WTC11 (cell line): Measurements from ENCODE around the gene TMEM54. TPM values are rescaled to one million over a fixed set of nuclear protein-coding genes. Genes with fewer than 3 reads are reported as not detected.

Experiments
- ATAC-seq: fragments of 200-7000 bp; cut with Tn5 transposase; 2 replicates; pipeline ENCODE4 v1.10.0; 2021; ENCODE audit warnings: mild to moderate bottlenecking, moderate library complexity
- CTCF ChIA-PET: fragments of 300-600 bp; sonication (Branson Sonifier 250); formaldehyde crosslinking; loops from one replicate; lab custom pipeline; 2021; ENCODE audit warnings: antibody characterized with exemption; lab: Charles Lee
- POLR2A ChIA-PET: fragments of 350-600 bp; sonication (Branson Sonifier 250); formaldehyde crosslinking; loops from one replicate; lab custom pipeline; 2021; ENCODE audit warnings: antibody characterized with exemption; lab: Charles Lee
- DNase-seq: peaks from one replicate; pipeline ENCODE4 v3.0.0; 2021; ENCODE audit warnings: low spot score
- H3K27ac Mint-ChIP-seq: 2 replicates; pipeline ENCODE4 v1.8.0; 2021; ENCODE audit warnings: mixed read lengths
- H3K27me3 Mint-ChIP-seq: 2 replicates; pipeline ENCODE4 v1.8.0; 2021; ENCODE audit warnings: low read depth, mild to moderate bottlenecking, moderate library complexity, mixed read lengths
- H3K36me3 Mint-ChIP-seq: 2 replicates; pipeline ENCODE4 v1.8.0; 2021; ENCODE audit warnings: mixed read lengths
- H3K4me1 Mint-ChIP-seq: 2 replicates; pipeline ENCODE4 v1.8.0; 2022; ENCODE audit warnings: mixed read lengths
- H3K4me3 Mint-ChIP-seq: 2 replicates; pipeline ENCODE4 v1.8.0; 2021; ENCODE audit warnings: mild to moderate bottlenecking, moderate library complexity, mixed read lengths
- H3K9me3 Mint-ChIP-seq: 2 replicates; pipeline ENCODE4 v1.8.0; 2021; ENCODE audit warnings: mixed read lengths
- ELF4 ChIP-seq: sonication (generic); formaldehyde crosslinking; IDR thresholded peaks from 2 replicates; pipeline ENCODE4 v1.8.1; 2022; ENCODE audit warnings: low read depth, mild to moderate bottlenecking, moderate library complexity, missing genetic modification reagents
- EMX1 ChIP-seq: fragments of 250-450 bp; sonication (Bioruptor Pico); IDR thresholded peaks from 2 replicates; pipeline ENCODE4 v1.8.0; 2021; ENCODE audit warnings: mild to moderate bottlenecking
- FOXJ3 ChIP-seq: sonication (generic); formaldehyde crosslinking; IDR thresholded peaks from 2 replicates; pipeline ENCODE4 v1.9.0; 2021; ENCODE audit warnings: missing genetic modification reagents, mild to moderate bottlenecking, borderline replicate concordance
- GRHL2 ChIP-seq: fragments of 250-450 bp; sonication (Bioruptor Pico); IDR thresholded peaks from 2 replicates; pipeline ENCODE4 v1.8.0; 2022; ENCODE audit warnings: mild to moderate bottlenecking, moderate library complexity; ENCODE audit not compliant: insufficient replicate concordance, severe bottlenecking
- JUN ChIP-seq: sonication (generic); formaldehyde crosslinking; IDR thresholded peaks from 2 replicates; pipeline ENCODE4 v1.8.0; 2023; ENCODE audit warnings: mild to moderate bottlenecking, missing genetic modification reagents
- MAX ChIP-seq: sonication (generic); formaldehyde crosslinking; IDR thresholded peaks from 2 replicates; pipeline ENCODE4 v1.8.0; 2022; ENCODE audit warnings: mild to moderate bottlenecking, missing genetic modification reagents
- MLX ChIP-seq: sonication (generic); formaldehyde crosslinking; IDR thresholded peaks from 2 replicates; pipeline ENCODE4 v1.8.1; 2023; ENCODE audit warnings: mild to moderate bottlenecking, missing genetic modification reagents, moderate library complexity
- NFE2L1 ChIP-seq: sonication (generic); formaldehyde crosslinking; IDR thresholded peaks from 2 replicates; pipeline ENCODE4 v1.8.1; 2023; ENCODE audit warnings: missing genetic modification reagents
- NFYB ChIP-seq: sonication (generic); formaldehyde crosslinking; conservative IDR thresholded peaks from 2 replicates; pipeline ENCODE4 v1.8.0; 2022; ENCODE audit warnings: low read depth, missing genetic modification reagents
- OVOL2 ChIP-seq: fragments of 250-450 bp; sonication (Bioruptor Pico); IDR thresholded peaks from 2 replicates; pipeline ENCODE4 v1.9.0; 2021; ENCODE audit warnings: mild to moderate bottlenecking, borderline replicate concordance
- PREB ChIP-seq: sonication (generic); formaldehyde crosslinking; IDR thresholded peaks from 2 replicates; pipeline ENCODE4 v1.8.1; 2022; ENCODE audit warnings: mild to moderate bottlenecking, missing genetic modification reagents, moderate library complexity, borderline replicate concordance
- SMAD3 ChIP-seq: sonication (generic); formaldehyde crosslinking; IDR thresholded peaks from 2 replicates; pipeline ENCODE4 v1.8.0; 2022; ENCODE audit warnings: missing genetic modification reagents, mild to moderate bottlenecking, borderline replicate concordance
- TEAD1 ChIP-seq: sonication (generic); formaldehyde crosslinking; IDR thresholded peaks from 2 replicates; pipeline ENCODE4 v1.8.0; 2022; ENCODE audit warnings: mild to moderate bottlenecking, missing genetic modification reagents
- ZNF219 ChIP-seq: sonication (generic); formaldehyde crosslinking; IDR thresholded peaks from 2 replicates; pipeline ENCODE4 v1.8.0; 2023; ENCODE audit warnings: missing genetic modification reagents, mild to moderate bottlenecking, borderline replicate concordance
- ZNF232 ChIP-seq: sonication (generic); formaldehyde crosslinking; IDR thresholded peaks from 2 replicates; pipeline ENCODE4 v1.8.0; 2022; ENCODE audit warnings: mild to moderate bottlenecking, missing genetic modification reagents
- ZNF423 ChIP-seq: fragments of 250-450 bp; sonication (Bioruptor Pico); IDR thresholded peaks from 2 replicates; pipeline ENCODE4 v2.1.2; 2022; ENCODE audit warnings: mild to moderate bottlenecking, moderate library complexity
- total RNA-seq: library from RNA; stranded (reverse); gene quantifications from 3 replicates; pipeline ENCODE4 v1.2.3, GENCODE V29; 2021
- TF ChIP-seq, protein P1 (sequence below): sonication (generic); formaldehyde crosslinking; conservative IDR thresholded peaks from 2 replicates; pipeline ENCODE4 v1.8.1; 2023; ENCODE audit warnings: mild to moderate bottlenecking, low read depth, missing genetic modification reagents, moderate library complexity
- TF ChIP-seq, protein P2 (sequence below): sonication (generic); formaldehyde crosslinking; IDR thresholded peaks from 2 replicates; pipeline ENCODE4 v1.8.1; 2022; ENCODE audit warnings: low read depth, mild to moderate bottlenecking, moderate library complexity, missing genetic modification reagents, borderline replicate concordance
- TF ChIP-seq, protein P3 (sequence below): sonication (generic); formaldehyde crosslinking; IDR thresholded peaks from 2 replicates; pipeline ENCODE4 v1.8.1; 2023; ENCODE audit warnings: mild to moderate bottlenecking, missing genetic modification reagents
- TF ChIP-seq, protein P4 (sequence below): sonication (generic); formaldehyde crosslinking; IDR thresholded peaks from 2 replicates; pipeline ENCODE4 v1.8.0; 2023; ENCODE audit warnings: mild to moderate bottlenecking, missing genetic modification reagents

Gene TMEM54
- total RNA-seq, 1 experiment from 2014 or later: 20.7 TPM

- DNase-seq (no peak), ATAC-seq (no peak)
- CTCF ChIA-PET: interaction anchor here (1.0 to 1.9 kb wide), 4 partner anchors 12 to 29 kb away, joined by 3 to 10 read pairs (median 4); no protein-coding TSS in a partner anchor
- H3K36me3 Mint-ChIP-seq: no peaks in the 10 kb centered on the region
- no peak for TF ChIP-seq NFE2L1 (CRISPR knock-in tag)
- TF ChIP-seq, protein P1, sequence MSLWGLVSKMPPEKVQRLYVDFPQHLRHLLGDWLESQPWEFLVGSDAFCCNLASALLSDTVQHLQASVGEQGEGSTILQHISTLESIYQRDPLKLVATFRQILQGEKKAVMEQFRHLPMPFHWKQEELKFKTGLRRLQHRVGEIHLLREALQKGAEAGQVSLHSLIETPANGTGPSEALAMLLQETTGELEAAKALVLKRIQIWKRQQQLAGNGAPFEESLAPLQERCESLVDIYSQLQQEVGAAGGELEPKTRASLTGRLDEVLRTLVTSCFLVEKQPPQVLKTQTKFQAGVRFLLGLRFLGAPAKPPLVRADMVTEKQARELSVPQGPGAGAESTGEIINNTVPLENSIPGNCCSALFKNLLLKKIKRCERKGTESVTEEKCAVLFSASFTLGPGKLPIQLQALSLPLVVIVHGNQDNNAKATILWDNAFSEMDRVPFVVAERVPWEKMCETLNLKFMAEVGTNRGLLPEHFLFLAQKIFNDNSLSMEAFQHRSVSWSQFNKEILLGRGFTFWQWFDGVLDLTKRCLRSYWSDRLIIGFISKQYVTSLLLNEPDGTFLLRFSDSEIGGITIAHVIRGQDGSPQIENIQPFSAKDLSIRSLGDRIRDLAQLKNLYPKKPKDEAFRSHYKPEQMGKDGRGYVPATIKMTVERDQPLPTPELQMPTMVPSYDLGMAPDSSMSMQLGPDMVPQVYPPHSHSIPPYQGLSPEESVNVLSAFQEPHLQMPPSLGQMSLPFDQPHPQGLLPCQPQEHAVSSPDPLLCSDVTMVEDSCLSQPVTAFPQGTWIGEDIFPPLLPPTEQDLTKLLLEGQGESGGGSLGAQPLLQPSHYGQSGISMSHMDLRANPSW (CRISPR knock-in tag): no peak
- no peak for TF ChIP-seq JUN (CRISPR knock-in tag)
- no peak for TF ChIP-seq EMX1 (CRISPR knock-in tag)
- TF ChIP-seq MLX (CRISPR knock-in tag): no peak
- TF ChIP-seq, protein P2, sequence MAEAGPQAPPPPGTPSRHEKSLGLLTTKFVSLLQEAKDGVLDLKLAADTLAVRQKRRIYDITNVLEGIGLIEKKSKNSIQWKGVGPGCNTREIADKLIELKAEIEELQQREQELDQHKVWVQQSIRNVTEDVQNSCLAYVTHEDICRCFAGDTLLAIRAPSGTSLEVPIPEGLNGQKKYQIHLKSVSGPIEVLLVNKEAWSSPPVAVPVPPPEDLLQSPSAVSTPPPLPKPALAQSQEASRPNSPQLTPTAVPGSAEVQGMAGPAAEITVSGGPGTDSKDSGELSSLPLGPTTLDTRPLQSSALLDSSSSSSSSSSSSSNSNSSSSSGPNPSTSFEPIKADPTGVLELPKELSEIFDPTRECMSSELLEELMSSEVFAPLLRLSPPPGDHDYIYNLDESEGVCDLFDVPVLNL (CRISPR knock-in tag): no peak
- no peak for TF ChIP-seq FOXJ3 (CRISPR knock-in tag)
- no peak overlapping the region for H3K4me3 Mint-ChIP-seq
- H3K9me3 Mint-ChIP-seq: 0 out of 2 replicates have a peak, but pooled peaks cover 1% of the 10 kb centered on the region
- POLR2A ChIA-PET: no interaction called here
- H3K27ac Mint-ChIP-seq: no peak overlapping the region
- H3K4me1 Mint-ChIP-seq: peaks cover 9% of the 10 kb centered on the region
- H3K27me3 Mint-ChIP-seq: peaks cover 43% of the 10 kb centered on the region
These were observed 3.6 kb upstream of the TMEM54 start for GRCh38 chr1:32904797-32905196.

GRCh38 chr1:32903991-32904785 is 3.0 kb upstream of the TMEM54 start:
- ATAC-seq: no peak
- POLR2A ChIA-PET: no interaction called here
- DNase-seq: no peak
- H3K36me3 Mint-ChIP-seq: no peaks in the 10 kb centered on the region
- no peak for TF ChIP-seq ZNF219 (CRISPR knock-in tag)
- TF ChIP-seq GRHL2: no peak
- TF ChIP-seq JUN (CRISPR knock-in tag): no peak
- no peak for TF ChIP-seq ZNF232 (CRISPR knock-in tag)
- TF ChIP-seq, protein P3, sequence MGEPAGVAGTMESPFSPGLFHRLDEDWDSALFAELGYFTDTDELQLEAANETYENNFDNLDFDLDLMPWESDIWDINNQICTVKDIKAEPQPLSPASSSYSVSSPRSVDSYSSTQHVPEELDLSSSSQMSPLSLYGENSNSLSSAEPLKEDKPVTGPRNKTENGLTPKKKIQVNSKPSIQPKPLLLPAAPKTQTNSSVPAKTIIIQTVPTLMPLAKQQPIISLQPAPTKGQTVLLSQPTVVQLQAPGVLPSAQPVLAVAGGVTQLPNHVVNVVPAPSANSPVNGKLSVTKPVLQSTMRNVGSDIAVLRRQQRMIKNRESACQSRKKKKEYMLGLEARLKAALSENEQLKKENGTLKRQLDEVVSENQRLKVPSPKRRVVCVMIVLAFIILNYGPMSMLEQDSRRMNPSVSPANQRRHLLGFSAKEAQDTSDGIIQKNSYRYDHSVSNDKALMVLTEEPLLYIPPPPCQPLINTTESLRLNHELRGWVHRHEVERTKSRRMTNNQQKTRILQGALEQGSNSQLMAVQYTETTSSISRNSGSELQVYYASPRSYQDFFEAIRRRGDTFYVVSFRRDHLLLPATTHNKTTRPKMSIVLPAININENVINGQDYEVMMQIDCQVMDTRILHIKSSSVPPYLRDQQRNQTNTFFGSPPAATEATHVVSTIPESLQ (CRISPR knock-in tag): no peak
- no peak for TF ChIP-seq EMX1 (CRISPR knock-in tag)
- TF ChIP-seq NFYB (CRISPR knock-in tag): no peak
- no peak for TF ChIP-seq TEAD1 (CRISPR knock-in tag)
- no peak for TF ChIP-seq ZNF423 (CRISPR knock-in tag)
- TF ChIP-seq, protein P4, sequence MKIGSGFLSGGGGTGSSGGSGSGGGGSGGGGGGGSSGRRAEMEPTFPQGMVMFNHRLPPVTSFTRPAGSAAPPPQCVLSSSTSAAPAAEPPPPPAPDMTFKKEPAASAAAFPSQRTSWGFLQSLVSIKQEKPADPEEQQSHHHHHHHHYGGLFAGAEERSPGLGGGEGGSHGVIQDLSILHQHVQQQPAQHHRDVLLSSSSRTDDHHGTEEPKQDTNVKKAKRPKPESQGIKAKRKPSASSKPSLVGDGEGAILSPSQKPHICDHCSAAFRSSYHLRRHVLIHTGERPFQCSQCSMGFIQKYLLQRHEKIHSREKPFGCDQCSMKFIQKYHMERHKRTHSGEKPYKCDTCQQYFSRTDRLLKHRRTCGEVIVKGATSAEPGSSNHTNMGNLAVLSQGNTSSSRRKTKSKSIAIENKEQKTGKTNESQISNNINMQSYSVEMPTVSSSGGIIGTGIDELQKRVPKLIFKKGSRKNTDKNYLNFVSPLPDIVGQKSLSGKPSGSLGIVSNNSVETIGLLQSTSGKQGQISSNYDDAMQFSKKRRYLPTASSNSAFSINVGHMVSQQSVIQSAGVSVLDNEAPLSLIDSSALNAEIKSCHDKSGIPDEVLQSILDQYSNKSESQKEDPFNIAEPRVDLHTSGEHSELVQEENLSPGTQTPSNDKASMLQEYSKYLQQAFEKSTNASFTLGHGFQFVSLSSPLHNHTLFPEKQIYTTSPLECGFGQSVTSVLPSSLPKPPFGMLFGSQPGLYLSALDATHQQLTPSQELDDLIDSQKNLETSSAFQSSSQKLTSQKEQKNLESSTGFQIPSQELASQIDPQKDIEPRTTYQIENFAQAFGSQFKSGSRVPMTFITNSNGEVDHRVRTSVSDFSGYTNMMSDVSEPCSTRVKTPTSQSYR (CRISPR knock-in tag): no peak
- no peak for TF ChIP-seq MAX (CRISPR knock-in tag)
- TF ChIP-seq ELF4 (CRISPR knock-in tag): no peak
- no peak for TF ChIP-seq OVOL2 (CRISPR knock-in tag)
- TF ChIP-seq SMAD3: no peak
- TF ChIP-seq PREB (CRISPR knock-in tag): no peak
- H3K27ac Mint-ChIP-seq: no peak overlapping the region
- CTCF ChIA-PET: interaction anchor here (1.0 to 1.9 kb wide), 4 partner anchors 11 to 28 kb away, joined by 3 to 10 read pairs (median 4); no protein-coding TSS in a partner anchor
- H3K4me1 Mint-ChIP-seq: peaks cover 9% of the 10 kb centered on the region
- H3K9me3 Mint-ChIP-seq: no peaks in the 10 kb centered on the region
- no peak overlapping the region for H3K4me3 Mint-ChIP-seq
- peaks cover 48% of the 10 kb centered on the region for H3K27me3 Mint-ChIP-seq
